B cell (primary cell): Measurements from ENCODE around the gene BCO2. TPM values are rescaled to one million over a fixed set of nuclear protein-coding genes. Genes with fewer than 3 reads are reported as not detected.

ENCODE experiments used
- ATAC-seq: fragments of 200-7000 bp; cut with Tn5 transposase; one replicate; pipeline ENCODE4 v1.10.0; 2021; ENCODE audit warnings: low read depth, mild to moderate bottlenecking, moderate number of reproducible peaks, moderate library complexity
- CTCF ChIA-PET: fragments of 350-600 bp; sonication (Branson Sonifier 250); formaldehyde crosslinking; loops from one replicate; lab custom pipeline; 2021; ENCODE audit warnings: antibody characterized with exemption, inconsistent platforms; lab: Charles Lee
- POLR2A ChIA-PET: fragments of 350-600 bp; sonication (Branson Sonifier 250); formaldehyde crosslinking; loops from one replicate; lab custom pipeline; 2021; ENCODE audit warnings: antibody characterized with exemption; lab: Charles Lee
- DNase-seq: peaks from one replicate; pipeline ENCODE4 v3.0.0; 2013
- H2AFZ ChIP-seq: 2 replicates; pipeline ENCODE4 v1.6.1; 2012; ENCODE audit warnings: mild to moderate bottlenecking, low read depth, low read length; ENCODE audit not compliant: insufficient read depth, poor library complexity, severe bottlenecking
- H3K27ac ChIP-seq, 2 donors: 1 replicate in 1 of 2; 2 replicates in 1 of 2; pipeline ENCODE4 v1.5.1; 2012 to 2013; ENCODE audit warnings: low read length in 2 of 2, mild to moderate bottlenecking in 2 of 2, moderate library complexity in 1 of 2
- H3K27me3 ChIP-seq, 4 experiments: fragments of 200-600 bp in 1 of 4; sonication (generic) in 1 of 4; replicated peaks in 1 of 4; 1 replicate in 2 of 4; 2 replicates in 2 of 4; pipeline versions ENCODE4 v1.6.1 to v1.7.0; 2013 to 2016; ENCODE audit warnings: low read length in 3 of 4, mild to moderate bottlenecking in 2 of 4, mixed read lengths in 1 of 4, moderate library complexity in 1 of 4; ENCODE audit not compliant: insufficient read depth in 4 of 4, control insufficient read depth in 3 of 4; ENCODE audit errors: control extremely low read depth in 1 of 4
- H3K36me3 ChIP-seq, 2 experiments: replicated peaks in 1 of 2; 1 replicate in 1 of 2; 2 replicates in 1 of 2; pipeline versions ENCODE4 v1.6.1 to v1.7.1; 2013; ENCODE audit warnings: low read length in 1 of 2; ENCODE audit not compliant: insufficient read depth in 2 of 2, control insufficient read depth in 1 of 2; ENCODE audit errors: control extremely low read depth in 1 of 2, extremely low read depth in 1 of 2
- H3K4me1 ChIP-seq, 2 donors: fragments of 200-600 bp in 1 of 2; sonication (generic) in 1 of 2; 1 replicate in 1 of 2; 2 replicates in 1 of 2; pipeline versions ENCODE4 v1.5.1 to v1.6.1; 2013 to 2017; ENCODE audit warnings: low read length in 2 of 2; ENCODE audit not compliant: control insufficient read depth in 2 of 2, insufficient read depth in 2 of 2
- H3K4me2 ChIP-seq: replicated peaks from 2 replicates; pipeline ENCODE3; 2012; ENCODE audit warnings: mild to moderate bottlenecking, low read depth, low read length; ENCODE audit not compliant: poor library complexity, severe bottlenecking
- H3K4me3 ChIP-seq, 5 experiments: fragments of 200-600 bp in 1 of 5; sonication (generic) in 1 of 5; 1 replicate in 3 of 5; 2 replicates in 2 of 5; pipeline versions ENCODE4 v1.5.1 to v1.7.0; 2011 to 2016; ENCODE audit warnings: low read length in 4 of 5, mild to moderate bottlenecking in 4 of 5, low read depth in 2 of 5, control low read depth in 1 of 5, moderate library complexity in 1 of 5; ENCODE audit not compliant: insufficient read depth in 1 of 5; ENCODE audit errors: control extremely low read depth in 1 of 5, extremely low read depth in 1 of 5
- H3K79me2 ChIP-seq: fragments of 200-600 bp; sonication (generic); one replicate; pipeline ENCODE4 v1.6.0; 2016; ENCODE audit warnings: low read length; ENCODE audit not compliant: control insufficient read depth, insufficient read depth
- H3K9ac ChIP-seq: fragments of 200-600 bp; sonication (generic); 2 replicates; pipeline ENCODE4 v1.6.1; 2017; ENCODE audit warnings: mild to moderate bottlenecking, low read length, moderate library complexity
- H3K9me3 ChIP-seq, 3 donors: one replicate each; pipeline versions ENCODE4 v1.6.1 to v1.7.1; 2013; ENCODE audit warnings: low read length in 2 of 3; ENCODE audit not compliant: control insufficient read depth in 2 of 3, insufficient read depth in 1 of 3; ENCODE audit errors: control extremely low read depth in 1 of 3
- H4K20me1 ChIP-seq: 2 replicates; pipeline ENCODE4 v1.6.0; 2012; ENCODE audit warnings: mild to moderate bottlenecking, low read length; ENCODE audit not compliant: insufficient read depth, control insufficient read depth, poor library complexity, severe bottlenecking
- H3K27ac Mint-ChIP-seq: one replicate; pipeline ENCODE4 v1.8.0; 2021; ENCODE audit warnings: mixed read lengths
- H3K27me3 Mint-ChIP-seq: one replicate; pipeline ENCODE4 v1.8.0; 2021; ENCODE audit warnings: mixed read lengths
- H3K4me1 Mint-ChIP-seq: one replicate; pipeline ENCODE4 v1.8.0; 2021; ENCODE audit warnings: mixed read lengths
- H3K4me3 Mint-ChIP-seq: one replicate; pipeline ENCODE4 v1.8.0; 2021; ENCODE audit warnings: mixed read lengths
- H3K9me3 Mint-ChIP-seq: one replicate; pipeline ENCODE4 v1.8.0; 2022; ENCODE audit warnings: mixed read lengths; ENCODE audit not compliant: insufficient read depth
- EZH2 ChIP-seq: IDR thresholded peaks from 2 replicates; pipeline ENCODE4 v1.6.1; 2012; ENCODE audit warnings: borderline replicate concordance, low read depth, mild to moderate bottlenecking, moderate library complexity, low read length; ENCODE audit not compliant: insufficient read depth, poor library complexity, severe bottlenecking
- WGBS: methylation state at CpG from one replicate; pipeline ENCODE4 v1.1.5; 2013; ENCODE audit warnings: missing lambda C conversion rate; ENCODE audit not compliant: insufficient coverage; 5-methylcytosine and 5-hydroxymethylcytosine counted together
- intact Hi-C: fragments of 100-400 bp; cut with micrococcal nuclease; formaldehyde crosslinking; loops from one replicate; pipeline ENCODE4 v1.10.0; 2022
- polyA minus RNA-seq: library from RNA; depleted of rRNA, polyadenylated mRNA; stranded (reverse); fragments of >200 nt; gene quantifications from 2 replicates; pipeline ENCODE4 v1.2.3, GENCODE V29; 2012
- polyA plus RNA-seq: library from polyadenylated mRNA; depleted of rRNA; stranded (reverse); fragments of >200 nt; gene quantifications from 2 replicates; pipeline ENCODE4 v1.2.3, GENCODE V29; 2012
- total RNA-seq, 2 donors: library from RNA; stranded (reverse); fragments of 120-200 nt in 1 of 2; gene quantifications; 1 replicate in 1 of 2; 2 replicates in 1 of 2; pipeline versions ENCODE4 v1.2.3 to v1.2.4, GENCODE V29; 2013 to 2022
- TF ChIP-seq, protein P1 (sequence below): fragments of 200-600 bp; IDR thresholded peaks from one replicate; pipeline ENCODE4 v1.8.0; 2022; ENCODE audit warnings: antibody characterized with exemption, mild to moderate bottlenecking

The BCO2 gene, protein sequence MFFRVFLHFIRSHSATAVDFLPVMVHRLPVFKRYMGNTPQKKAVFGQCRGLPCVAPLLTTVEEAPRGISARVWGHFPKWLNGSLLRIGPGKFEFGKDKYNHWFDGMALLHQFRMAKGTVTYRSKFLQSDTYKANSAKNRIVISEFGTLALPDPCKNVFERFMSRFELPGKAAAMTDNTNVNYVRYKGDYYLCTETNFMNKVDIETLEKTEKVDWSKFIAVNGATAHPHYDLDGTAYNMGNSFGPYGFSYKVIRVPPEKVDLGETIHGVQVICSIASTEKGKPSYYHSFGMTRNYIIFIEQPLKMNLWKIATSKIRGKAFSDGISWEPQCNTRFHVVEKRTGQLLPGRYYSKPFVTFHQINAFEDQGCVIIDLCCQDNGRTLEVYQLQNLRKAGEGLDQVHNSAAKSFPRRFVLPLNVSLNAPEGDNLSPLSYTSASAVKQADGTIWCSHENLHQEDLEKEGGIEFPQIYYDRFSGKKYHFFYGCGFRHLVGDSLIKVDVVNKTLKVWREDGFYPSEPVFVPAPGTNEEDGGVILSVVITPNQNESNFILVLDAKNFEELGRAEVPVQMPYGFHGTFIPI
- total RNA-seq (1.7 and 4.4 TPM in 2 replicates), polyA plus RNA-seq (1.8 TPM in 2 replicates), polyA minus RNA-seq (0.34 and 1.00 TPM in 2 replicates)
- 1.4 TPM for total RNA-seq (2013)

DNA sequence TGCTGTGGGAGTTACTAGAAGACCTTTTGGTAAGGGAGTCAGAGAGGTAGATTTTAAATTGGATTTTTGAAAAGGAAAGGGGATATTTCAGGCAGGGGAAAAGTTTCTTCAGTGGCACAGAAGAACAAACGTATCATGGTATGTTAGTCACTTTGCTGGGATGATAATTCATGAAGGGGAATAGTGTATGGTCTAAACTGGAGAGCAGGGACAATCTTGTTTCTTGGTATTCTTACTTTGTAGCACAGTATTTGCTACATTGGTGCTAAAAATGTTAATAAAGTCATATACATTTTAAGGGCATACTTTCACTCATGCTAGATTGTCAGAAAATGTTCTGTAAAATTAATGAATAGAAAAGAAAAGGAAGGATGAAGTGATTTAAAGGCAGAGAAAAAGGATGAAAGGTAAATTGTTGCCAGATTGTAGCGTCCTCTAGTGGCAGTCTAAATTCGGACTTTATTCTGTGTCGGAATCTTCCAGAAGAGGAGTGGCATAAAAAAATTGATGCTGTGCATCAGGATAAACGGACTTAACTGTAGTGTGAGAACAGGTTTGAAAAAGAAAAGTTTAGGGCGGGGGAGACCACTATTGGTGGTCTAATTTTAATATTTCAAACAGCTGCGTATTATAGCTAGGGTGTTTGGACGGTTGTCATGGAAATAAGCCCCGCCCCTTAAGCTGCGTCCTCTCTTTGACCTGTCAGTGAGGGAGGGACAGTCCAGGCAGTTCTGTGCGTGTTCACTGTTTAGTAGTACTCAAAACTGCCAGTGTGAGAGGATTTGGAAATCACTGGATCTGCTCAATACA, at the start of gene BCO2:
BCO2 (plus strand) TSS at position 724 of the 810 bp plus-strand sequence. CDS start 90 bp downstream, outside the sequence.
- Histone ChIP-seq H3K79me2 (no peaks in the 10 kb centered on the region), H3K4me1 (peaks cover 19 to 26% of the 10 kb centered on the region in 2 donors), H2AFZ (no peak within 1 kb of the TSS), H4K20me1 (no peaks in the 10 kb centered on the region), H3K9ac (peak within 1 kb of the TSS; percentile 23), H3K36me3 (no peaks in the 10 kb centered on the region), H3K4me2 (peak within 1 kb of the TSS; percentile 49), H3K27ac (no peak within 1 kb of the TSS), H3K27me3 (peaks cover 0 to 7% (median 2%) of the 10 kb centered on the region in 4 experiments), H3K9me3 (no peaks in the 10 kb centered on the region), H3K4me3 (peak within 1 kb of the TSS in 2 of 5 experiments; percentile 31 to 37)
- H3K4me3 Mint-ChIP-seq, result peak within 1 kb of the TSS; percentile 49
- WGBS, result 3% methylated on average over 8 of the region's 11 CpGs
- no peak within 1 kb of the TSS for H3K27ac Mint-ChIP-seq
- intact Hi-C loops, result no loop called here
- ATAC-seq, result peak; percentile 63
- TF ChIP-seq, protein P1, sequence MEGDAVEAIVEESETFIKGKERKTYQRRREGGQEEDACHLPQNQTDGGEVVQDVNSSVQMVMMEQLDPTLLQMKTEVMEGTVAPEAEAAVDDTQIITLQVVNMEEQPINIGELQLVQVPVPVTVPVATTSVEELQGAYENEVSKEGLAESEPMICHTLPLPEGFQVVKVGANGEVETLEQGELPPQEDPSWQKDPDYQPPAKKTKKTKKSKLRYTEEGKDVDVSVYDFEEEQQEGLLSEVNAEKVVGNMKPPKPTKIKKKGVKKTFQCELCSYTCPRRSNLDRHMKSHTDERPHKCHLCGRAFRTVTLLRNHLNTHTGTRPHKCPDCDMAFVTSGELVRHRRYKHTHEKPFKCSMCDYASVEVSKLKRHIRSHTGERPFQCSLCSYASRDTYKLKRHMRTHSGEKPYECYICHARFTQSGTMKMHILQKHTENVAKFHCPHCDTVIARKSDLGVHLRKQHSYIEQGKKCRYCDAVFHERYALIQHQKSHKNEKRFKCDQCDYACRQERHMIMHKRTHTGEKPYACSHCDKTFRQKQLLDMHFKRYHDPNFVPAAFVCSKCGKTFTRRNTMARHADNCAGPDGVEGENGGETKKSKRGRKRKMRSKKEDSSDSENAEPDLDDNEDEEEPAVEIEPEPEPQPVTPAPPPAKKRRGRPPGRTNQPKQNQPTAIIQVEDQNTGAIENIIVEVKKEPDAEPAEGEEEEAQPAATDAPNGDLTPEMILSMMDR, result peak; percentile 69
- TF ChIP-seq EZH2, result no peak
- POLR2A ChIA-PET, result no interaction called here
- H3K4me1 Mint-ChIP-seq, result peaks cover 26% of the 10 kb centered on the region
- no peaks in the 10 kb centered on the region for H3K9me3 Mint-ChIP-seq
- H3K27me3 Mint-ChIP-seq, result peaks cover 13% of the 10 kb centered on the region
- CTCF ChIA-PET, result no interaction called here
- DNase-seq, result peak; percentile 64
